GM20431 (cell line): ENCODE data around the gene RAB17.

Source experiments
- in situ Hi-C: fragments of 300-500 bp; cut with MseI, MboI; formaldehyde crosslinking; loops from one replicate; pipeline ENCODE4 v1.15.0; 2020; ENCODE audit warnings: low sequenced_read_pairs; ENCODE audit not compliant: unreplicated experiment

The RAB17 gene

DNA sequence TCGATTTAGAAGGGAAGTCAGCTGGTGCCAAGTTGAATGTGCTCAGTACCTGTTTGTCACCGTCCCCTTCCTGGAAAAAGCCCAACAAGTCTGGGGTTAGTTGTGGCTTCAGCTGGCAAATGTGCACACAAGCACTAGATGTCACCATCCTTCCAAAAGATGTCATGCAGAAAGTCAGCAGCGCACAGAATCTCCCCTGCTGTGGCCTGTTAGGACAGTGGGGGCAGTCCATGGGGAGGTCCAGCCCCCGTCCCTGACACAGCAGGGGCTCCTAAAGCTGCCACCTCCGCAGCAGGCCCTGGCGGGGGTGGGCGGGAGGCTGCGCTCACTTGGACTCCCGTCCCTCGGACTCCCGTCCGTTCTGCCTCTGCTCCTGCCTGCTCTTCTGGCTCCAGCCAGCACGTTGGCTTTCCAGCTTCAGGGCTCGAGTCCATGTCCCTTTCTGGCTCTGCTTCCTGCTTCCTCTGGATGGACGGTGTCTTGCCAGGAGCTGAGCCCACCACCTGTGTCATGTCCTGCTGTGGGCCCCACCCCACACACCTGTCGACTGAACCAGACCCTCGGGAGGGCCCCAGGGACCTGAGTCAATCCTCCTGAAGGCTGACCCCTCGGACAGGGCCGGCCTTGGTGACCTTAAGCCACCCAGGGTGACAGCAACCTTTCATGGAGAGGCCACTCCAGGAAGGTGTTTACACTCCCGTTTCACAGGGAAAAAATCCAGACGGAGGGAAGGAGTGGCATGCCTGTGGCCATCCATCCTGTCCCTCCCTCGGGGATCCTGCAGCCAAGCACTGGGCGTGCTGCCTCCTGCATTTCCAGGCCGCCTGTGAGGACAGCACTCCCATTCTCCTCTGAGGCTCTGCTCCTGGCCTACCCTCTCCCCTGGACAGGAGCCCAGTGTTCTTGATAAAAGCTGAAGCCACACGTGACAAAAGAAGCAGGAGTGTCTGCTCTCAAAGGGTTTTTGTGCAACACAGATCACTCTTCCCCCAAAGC, 8.5 kb downstream of the RAB17 start:
- in situ Hi-C loops, result no loop called here

GRCh38 chr2:237581326-237581725, 9.2 kb downstream of the RAB17 start:
- in situ Hi-C loops, result no loop called here

GRCh38 chr2:237577956-237578870, 12.3 kb downstream of the RAB17 start:
- in situ Hi-C loops, result no loop called here

DNA sequence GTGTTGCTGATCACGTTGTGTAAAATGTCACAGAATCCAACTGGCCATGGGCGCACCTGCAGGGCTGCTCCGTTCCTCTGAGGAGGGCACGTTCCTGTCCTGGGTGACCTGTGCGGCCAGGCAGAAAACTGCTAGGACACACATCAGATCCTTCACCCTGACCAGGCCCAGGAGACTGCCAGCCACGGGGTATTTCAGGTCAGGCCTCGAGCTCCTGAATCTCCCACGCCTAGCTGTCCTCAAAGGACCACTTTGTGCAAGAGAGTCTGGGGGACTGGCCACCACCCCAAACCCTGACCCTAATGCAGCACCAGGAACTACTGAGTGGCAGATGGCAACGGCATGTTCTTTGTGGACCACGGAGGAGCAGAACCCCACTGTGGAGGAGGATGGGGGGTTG, 13.1 kb downstream of the RAB17 start:
- in situ Hi-C loops, result no loop called here

DNA sequence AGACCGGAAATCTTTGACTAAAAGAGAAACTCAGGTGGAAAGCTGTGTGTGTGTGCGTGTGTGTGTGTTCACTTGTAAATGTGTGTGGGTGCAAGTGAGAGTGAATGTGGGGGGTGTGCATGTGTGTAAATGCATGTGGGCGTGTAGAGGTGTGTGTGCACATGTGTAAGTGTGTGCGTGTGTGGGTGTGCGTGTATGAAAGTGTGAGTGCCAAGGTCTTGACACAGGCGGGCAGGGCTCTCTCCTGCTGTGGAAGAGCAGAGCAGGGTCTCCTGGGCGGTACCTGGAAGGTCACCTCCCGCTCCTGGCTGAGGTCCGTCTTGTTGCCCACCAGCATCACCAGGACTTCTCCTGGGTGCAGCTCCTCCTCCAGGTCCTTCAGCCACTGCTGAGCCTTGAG, 13.6 kb downstream of the RAB17 start:
- in situ Hi-C loops, result no loop called here

DNA sequence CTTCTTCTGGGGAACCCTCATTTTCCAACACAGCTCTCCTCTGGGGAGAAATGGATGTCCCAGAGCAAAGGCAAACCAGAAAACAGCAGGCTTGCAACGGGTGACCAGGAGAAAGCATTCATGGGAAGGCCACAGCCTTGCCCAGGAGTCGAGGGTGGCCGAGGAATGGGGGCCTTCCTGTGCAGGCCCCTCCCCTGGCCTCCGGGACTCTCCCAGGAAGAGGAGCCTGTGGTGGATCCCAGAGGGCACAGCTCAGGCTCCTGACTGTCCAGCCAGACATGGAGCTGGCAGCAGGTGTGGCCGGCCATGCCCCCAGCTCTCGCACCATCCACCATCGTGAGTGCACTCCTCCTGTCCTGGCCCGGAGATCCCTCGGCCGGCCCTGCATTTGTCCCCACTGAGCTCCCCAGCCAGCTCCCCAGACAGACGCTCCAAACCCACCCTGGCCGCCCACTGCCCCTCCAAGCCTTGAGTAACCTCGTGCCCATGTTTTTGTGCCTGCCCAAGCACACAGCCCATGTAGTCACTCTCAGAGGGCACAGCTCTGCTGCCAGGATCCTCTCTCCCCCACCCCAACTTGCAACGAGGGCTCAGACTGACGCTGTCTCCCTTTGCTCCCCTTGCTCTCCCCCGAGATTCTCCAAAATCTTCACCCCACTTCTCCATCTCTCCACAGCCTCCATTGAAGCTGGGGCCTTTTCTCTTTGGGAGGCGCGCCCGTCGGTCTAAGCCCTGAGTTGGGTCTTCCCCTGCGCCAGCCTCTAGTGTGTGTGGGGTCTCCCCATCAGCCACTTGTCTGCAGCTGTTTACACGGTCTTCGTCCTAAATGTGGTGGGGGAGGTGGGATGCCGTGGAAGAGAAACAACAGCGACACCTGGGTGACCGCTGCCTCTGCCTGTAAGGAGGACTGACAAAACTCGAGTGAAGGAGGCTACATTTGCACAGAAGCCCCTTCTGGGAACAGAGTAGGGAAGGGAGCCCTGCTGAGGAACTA, 14.4 kb downstream of the RAB17 start:
- in situ Hi-C loops, result no loop called here

GRCh38 chr2:237574894-237575868, 15.4 kb downstream of the RAB17 start:
- in situ Hi-C loops, result no loop called here

DNA sequence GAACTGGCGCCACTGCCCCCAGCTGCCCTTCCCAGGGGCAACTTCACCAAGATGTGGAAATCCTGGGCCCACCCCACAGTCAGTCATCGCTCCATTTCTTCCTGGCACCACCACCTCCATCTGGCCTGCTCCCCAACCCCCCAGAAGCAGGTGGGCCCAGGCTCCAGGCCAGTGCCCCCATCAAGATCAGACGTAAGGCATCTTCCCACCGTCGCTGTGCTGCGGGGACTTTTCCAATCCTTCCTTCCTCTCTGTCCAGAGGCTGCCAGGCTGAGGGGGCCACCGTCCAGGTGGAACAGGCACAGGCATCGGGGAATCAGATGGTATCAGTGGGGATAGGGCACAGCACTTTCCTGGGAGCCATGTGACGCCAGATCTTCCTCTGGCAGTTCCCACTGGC, 16.1 kb downstream of the RAB17 start:
- in situ Hi-C loops, result no loop called here

- in situ Hi-C loops, result no loop called here
Observed at GRCh38 chr2:237573721-237574415, 16.7 kb downstream of the RAB17 start.

- in situ Hi-C loops, result no loop called here
Observed at GRCh38 chr2:237572742-237573101, 17.8 kb downstream of the RAB17 start.

DNA sequence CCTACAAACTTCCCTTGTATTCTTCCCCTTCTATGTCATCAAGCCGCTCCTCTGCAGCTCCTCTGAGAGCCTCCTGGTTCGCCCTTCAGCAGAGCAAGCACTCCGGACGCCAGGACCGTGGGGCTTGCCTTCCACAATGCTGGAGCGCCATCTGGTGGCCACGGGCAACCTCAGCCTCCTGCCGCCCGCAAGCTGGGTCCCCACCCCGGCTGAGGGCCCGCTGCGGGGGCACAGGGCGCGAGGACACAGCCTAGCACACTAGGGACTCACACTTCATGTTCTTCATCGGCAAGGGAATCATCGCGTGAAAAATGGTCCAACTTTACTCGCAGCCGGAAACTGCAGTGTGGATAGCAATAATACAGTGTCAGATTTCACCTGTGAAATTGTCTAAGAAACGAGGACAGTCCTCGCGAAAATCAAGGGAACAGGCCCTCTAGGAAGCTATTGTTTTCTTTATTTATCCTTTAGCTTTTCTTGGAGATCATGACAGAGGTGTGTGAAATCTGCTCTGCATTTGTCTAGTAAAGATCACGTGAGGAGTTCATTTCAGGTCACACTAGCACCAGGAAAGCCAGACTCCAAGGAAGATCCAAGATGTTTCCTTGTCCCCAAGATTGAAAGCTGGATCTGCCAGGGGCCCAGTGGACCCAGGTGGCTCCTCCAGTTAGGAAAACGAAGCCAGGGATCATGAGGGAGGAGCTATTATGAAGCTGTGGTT, 18.4 kb downstream of the RAB17 start:
- in situ Hi-C loops, result no loop called here

GRCh38 chr2:237571551-237571950, 19.0 kb downstream of the RAB17 start:
- in situ Hi-C loops, result no loop called here

DNA sequence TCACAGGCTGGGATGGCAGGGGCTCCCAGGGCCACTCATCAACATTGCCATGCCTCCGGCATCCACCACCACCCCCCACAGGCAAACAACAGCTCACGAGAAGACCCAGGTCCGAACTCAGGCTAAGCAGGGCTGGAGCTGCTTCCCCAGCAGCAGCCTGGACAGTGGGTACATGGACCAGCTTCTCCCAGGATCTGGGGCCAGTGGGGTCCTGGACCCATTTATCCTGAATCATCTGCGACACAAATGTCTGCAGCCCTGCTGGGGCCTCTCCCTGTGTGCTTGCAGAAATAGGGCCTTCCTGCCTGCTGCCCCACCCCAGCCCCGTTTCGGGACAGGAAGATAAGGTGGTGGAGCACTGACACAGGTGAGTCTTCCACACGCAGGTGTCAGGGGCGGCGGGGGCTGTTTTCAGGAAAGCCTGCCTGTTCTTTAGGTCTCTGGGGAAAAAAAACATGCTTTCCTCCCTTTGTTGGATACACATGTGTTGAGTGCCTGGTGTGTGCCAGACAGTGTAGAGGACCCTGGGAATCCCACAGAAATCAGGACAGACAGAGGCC, 19.7 kb downstream of the RAB17 start:
- in situ Hi-C loops, result no loop called here

DNA sequence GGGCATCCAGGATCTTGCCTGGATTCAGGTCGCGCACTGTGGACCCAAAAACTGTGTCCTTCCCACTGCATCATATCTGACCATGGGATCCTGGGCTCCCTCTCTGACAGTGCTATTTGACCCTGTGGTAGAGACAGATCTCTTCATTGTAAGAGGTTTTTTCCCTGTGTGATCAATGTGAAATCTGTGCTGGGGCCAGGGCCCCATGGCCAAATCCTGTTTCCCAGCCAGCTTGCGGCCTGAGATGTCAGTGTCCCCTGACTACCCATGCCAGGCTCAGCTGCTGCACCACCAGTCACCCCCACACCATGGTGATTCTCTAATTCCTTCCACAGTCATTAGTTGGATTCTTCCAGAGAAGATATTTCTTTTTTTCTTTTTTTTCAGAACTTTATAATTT, 20.6 kb downstream of the RAB17 start:
- in situ Hi-C loops, result no loop called here

- in situ Hi-C loops, result no loop called here
Observed at GRCh38 chr2:237569041-237569440, 21.5 kb downstream of the RAB17 start.

DNA sequence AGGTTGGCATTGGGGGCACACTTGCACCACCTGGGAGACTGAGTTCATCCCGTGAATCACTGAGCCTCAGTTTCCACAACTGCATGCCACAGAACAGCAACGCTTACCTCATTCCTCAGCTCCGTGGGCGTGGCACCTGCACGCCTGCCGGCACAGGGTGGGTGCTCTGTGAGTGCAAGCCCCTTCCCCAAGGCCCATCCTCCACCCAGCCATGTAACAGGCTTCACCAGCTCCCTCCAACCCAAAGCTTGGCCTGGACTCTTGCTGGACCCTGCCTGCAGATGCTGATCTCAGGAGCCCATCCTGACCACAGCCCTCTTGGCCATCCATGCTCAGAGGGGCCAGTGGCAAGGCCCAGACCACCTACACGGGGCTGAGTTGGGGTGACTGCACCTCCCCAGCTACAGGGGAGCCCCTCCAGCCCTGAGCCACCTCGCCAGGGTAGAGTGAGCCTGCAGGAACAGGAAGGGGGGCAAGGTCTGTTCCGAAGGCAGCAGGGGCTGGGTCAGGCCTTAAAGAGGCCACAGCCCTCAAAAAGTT, 22.3 kb downstream of the RAB17 start:
- in situ Hi-C loops, result no loop called here
